NCI-H1436 (cell line): Measurements from ENCODE around the gene MYO1D.
A peak's percentile ranks its signal among the peaks of the same experiment; 100 is the strongest.

ENCODE experiments used
- DNase-seq: peaks from one replicate; lab custom pipeline; 2025; lab: John Stamatoyannopoulos, UW

The MYO1D gene

DNA sequence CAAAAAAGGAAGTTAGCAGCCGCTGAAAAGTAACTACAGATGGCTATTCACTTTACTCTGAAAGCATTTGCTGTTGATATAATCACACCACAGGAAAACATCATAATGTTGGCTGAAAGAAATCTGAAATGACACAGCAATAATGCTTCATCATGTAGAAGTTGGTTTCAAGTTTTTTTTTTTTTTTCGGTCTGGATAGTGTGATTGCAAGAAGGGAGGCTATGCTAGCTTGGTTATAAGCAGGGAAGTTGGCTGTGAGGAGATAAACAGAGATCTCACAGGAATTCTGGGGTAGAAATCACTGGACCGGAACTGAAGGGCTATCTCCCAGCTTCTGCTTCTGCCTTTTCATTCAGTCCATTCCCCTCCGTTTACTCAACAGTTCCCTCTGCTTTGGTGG is 57.9 kb downstream of the MYO1D start:
- DNase-seq, result no peak

DNA sequence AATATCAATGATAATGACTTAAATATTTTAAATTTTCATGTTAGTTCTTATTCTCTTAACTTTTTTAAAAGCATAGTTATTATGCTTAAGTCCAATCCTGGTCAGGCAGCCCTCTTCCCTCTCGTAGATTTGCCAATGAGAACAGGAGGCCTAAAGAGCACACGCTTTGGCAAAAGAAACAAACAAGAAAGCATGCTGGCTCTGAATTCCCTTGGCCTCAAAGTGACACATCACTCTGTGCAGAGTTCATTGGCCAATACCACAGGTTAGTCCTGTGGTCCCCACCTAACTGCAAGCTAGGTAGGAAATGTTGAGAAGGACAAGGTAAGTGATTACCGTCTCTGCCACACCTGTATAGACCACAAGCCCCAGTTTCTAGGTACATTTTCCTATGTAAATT is 61.5 kb downstream of the MYO1D start:
- DNase-seq, result no peak

DNA sequence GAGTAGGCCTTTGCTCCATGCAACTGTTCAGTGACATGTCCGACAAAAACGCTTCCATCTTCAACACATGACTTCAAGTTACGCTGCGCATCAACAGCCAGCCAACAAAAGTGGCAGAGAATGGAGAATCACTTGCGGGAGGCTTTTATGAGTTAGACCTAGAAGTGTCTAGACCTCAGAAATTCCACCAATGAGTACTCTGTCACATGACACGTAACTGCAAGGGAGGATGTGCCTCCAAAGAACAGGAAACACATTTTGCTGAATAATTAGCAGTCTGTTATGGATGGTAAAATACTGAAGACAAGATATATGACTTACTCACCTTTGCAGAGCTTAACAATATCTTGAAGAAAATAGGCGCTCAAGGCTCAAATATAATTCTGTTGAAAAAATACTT is 62.1 kb downstream of the MYO1D start:
- no peak for DNase-seq

DNA sequence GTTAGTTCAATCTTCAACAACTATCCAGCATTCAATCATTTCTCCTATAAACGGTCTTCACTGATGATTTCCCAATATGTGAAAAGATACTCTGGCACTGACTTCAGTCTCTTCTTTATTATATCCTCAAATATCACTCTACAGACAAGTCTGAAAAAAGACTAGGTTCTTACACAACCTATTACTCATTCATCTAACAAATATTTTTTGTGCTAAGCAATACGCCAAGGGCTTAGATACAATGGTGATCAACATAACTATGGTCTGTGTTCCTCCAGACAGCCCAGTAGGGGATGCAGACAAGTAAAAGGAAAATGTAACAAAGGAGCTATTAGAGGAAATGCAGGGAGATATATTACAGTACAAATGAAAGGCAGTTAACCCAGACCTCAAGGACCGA is 63.9 kb downstream of the MYO1D start:
- no peak for DNase-seq

DNA sequence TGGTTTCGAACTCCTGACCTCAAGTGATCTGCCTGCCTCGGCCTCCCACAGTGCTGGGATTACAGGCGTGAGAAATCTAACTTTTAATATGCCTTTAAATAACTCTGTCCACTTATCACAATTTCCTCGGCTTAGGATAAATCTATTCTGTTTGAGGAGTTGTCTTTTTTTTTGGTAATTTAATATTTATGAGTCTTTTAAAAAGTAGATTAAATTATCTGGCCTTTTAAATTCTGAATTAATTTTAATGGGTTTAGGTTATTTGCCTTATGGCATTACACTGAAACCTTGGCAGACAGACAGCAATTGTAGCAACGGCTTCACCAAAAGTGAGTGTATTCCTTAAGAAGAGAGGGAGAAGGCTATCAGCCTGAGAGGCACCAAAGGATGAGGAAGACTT is 66.2 kb downstream of the MYO1D start:
- DNase-seq, result no peak

DNA sequence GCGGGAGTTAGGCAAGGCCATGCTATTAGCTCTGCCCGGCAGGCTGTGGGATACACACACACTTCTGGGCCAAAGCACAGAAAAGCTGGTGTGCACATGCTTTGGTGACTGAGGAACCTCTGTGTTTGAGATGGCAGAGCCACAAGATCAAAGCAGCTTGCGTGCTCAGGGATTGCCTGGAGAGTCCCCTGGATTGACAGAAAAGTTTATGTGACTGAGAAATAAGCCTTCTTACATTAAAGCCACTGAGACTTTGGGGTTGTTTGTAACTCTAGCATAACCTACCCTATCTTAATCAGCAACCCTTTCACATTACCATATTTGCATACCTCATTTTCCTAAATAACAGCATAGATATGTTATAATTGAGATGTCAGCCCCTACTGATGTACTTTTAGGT is 69.3 kb downstream of the MYO1D start:
- DNase-seq, result no peak

DNA sequence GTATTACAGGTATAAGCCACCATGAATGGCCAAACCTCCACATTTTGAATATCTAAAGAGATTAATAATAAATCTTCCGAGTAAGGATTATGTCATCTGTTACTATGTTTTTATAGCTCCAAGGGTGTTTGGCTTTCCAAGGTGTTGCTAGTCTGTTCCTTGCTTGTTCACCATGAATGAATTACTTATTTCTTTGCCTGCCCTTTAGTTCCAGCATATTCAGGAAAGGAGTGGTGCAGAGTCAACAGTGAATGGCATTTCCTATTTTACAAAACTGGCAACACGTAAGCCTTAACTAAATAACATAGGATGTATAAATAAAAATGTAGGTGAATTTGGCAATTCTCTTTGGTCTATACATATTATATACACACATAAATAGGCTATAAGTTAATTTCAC is 70.3 kb downstream of the MYO1D start:
- DNase-seq, result no peak

DNA sequence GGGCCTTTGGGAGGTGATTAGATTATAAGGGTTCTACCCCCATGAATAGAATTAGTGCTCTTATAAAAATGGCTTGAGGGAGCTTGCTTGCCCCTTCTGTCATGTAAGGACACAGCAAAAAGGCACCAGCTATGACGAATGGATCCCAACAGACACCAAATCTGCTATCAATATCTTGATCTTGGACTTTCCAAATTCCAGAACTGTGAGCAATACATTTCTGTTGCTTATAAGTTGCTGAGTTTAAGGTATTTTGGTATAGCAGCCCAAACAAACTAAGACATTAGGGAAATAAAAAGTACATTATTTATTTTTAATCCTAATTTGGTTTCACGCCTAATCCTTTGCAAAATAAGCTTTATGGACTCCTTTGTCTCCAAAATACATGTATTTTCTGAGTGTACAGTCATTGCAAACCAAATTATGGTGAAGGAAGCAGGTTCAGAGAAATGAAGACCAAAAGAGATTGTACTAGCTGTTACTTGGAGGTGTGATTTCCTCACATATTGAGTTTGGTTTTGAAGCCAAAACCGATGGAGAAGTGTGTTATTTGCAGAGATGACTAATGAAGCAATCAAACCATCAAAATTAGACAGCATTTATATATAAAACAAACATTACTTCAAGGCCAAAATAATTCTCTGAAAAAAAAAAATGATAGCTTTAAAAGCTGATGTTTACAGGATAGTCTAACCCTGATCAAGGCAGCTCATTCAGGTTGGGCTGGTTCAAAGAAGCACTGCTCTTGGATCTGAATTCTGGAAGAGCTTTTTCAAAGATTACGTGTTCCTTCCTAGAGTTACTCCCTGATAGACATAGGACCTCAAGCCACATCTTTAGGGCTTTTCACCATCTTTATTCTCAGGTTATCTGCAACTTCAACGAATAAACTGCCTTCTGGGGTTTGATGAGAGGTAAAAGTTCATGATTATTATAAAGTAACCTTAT is 71.6 kb downstream of the MYO1D start:
- DNase-seq, result no peak

DNA sequence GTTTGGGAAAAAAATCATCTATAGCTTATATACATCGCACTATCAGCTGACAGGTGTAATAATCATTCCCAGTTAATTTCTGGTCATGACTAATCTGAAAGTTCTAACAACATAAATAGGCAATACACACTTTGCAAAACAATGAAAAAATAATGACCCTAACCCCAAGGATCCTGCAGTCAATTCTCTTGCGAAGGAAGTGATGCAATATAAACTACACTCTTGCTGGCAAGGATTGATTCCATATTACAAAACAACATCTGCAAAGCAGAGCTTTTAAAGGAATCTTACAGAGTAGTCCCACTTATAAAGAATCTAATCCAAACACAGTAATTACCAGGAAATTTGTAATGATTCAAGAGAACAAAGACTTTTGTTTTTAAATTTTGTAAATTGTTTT is 73.4 kb downstream of the MYO1D start:
- DNase-seq, result no peak

DNA sequence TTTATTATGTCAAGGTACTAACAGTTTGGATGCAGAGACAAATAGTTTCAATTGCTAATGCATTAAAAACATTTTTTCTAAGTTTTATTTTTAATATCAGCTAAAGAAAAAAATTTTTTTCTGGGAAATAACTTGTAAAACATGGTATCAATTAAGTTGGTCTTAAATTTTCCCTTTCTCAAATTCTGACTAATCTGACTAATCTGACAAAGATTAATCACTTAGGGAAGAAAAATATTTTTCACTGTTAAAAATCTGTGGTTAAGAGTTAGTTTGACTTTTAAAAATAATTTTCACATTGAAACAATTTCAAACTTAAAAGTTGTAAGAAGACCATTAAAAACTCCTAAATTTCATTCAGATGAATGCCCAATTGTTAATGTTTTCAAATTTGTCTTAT is 74.6 kb downstream of the MYO1D start:
- no peak for DNase-seq

DNA sequence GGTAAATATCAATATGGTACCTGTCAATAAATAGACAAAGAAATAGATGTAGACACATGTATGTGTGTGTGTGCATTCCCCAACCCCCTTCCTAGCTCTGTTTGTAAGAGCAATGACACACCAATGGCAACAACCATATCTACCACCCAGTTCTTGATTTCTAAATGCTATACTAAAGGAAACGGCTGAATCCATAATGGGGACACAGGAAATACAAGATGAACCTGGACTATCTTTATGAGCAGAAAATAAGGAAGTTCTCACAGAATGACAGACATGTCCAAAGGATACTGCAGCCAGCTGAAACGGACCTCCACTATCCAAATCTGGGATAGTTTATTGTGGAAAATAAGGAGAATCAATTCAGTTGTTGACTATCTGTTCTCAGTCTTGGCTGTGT is 75.3 kb downstream of the MYO1D start:
- DNase-seq, result no peak

DNA sequence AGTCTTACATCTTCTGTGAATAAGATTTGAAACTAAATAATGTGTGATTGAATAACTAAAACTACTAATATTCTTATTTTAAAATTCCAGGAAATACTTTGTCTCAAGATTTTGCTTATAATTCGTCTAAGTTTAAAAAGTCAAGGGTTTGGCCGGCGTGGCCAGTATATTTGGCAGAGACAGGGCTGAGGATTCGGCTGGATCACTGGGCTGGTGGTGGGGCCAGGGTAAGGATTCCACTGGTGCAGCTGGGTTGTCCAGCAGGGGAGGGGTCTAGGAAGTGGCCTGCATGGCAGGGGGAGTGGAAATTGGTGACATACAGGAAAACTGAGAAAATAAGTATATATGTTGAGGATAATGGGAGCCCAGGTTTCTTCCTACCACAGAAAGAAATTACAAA is 75.7 kb downstream of the MYO1D start:
- no peak for DNase-seq

DNA sequence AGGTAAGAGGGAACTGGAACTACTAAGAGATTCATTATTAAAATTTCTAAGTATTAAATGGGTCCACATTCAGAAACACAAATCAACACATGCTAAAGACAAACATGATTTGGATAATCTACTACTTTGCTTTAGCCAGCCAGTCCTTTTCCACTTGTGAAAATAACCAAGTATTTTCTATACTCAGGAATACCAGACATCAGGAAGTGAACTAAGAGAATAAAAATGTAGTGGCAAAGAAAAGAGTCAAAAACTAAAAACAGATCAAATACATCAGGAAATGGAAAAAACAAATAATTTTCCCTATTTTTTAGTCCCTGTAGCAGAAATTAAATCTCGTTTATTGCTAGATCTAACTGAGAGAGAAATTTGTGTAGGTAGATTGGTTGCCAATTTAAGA is 78.0 kb downstream of the MYO1D start:
- no peak for DNase-seq

DNA sequence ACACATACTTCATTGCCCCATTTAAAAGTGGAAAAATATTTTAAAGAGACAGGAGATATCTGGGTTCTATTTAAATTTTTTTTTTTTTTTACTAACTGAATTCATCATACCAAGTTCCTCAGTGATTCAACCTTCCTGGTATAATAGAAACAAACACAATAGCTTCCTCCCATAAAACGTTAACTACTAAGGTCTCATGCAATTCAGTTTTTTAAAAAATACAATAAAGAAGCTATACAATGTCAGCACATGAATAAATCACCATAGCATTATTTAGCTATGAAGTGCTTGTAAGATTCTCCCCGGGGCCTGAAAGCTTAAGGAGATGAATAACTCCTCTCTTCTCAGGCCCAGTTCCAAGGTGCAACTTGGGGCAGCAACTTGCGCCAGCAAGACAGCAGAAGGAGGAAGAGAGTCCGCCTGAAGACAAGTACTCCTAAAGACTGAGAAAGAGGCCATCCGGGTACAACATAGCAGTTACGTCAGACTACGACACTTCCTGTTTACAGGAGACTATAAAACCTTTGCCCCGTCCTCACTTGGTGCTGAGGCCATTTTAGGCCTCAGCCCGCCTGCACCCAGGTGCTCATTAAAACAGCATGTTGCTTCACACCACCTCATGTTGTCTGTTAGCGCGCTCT is 81.5 kb downstream of the MYO1D start:
- DNase-seq, result no peak

DNA sequence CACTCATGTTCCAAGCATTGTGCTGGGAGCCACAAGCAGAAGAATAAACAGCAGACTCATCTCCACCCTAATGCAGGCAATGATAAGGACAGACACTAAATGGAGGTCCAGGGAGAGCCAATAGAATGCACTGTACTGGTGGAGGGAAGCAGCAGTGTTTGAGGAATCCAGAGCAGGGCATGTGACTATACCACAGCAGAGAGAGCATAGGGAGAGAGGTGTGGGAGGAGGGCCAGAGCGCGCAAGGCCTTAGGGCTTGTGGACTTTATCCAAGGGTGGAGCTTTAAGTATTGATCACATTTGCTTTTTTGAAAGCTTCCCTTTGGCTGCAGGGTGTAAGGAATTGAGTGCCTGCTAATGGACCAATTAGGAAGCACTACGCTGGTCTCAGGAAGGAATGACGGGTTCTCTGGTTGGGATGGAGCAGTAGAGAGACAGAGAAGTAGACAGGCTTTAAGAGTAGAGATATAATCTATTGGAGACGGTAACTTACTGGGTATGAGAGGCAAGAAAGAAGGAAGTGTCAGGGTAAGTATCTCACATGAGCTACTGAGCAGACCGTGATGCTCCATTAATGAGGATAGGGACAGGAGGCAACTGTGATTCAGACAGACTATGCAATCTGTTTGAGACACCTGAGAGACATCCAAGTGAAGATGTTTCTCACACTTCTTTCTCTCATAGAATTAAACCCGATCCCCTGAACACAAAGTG is 82.2 kb downstream of the MYO1D start:
- no peak for DNase-seq

DNA sequence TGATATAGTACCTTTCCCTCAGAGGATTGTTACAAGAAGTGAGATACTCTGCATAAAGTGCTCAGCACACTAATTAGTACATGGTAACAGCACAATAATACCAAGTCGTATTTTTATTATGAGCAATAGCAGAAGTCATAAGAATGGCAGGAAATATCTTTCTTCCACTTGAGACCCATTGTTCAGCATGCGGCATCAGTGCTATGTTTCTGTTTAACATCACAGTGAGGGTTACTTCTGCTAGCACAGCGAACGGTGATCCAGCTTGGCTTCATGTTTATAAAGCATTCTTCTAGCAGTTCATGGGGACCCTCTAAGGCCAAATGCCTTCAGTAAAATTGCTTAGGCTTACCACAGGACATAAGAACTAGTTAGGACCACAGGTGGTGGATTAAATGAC is 83.1 kb downstream of the MYO1D start:
- DNase-seq, result no peak

DNA sequence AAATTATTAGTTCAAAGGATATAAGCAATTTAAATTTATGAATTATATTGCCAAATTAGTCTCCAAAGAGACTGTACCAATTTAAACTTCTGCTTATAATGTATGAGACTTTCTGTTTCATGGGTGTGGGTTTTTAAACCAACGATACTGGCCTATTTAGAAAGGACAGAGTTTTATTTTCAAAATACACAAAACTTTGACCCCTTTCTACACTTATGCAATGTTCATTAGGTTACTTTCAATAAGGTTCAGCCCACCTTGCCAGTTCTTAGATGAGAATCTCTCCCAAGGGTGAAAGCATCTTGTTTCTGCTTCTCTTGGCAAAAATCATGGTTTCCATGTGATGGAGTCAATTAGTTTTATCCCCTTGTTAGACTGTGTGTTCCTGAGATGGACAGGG is 84.7 kb downstream of the MYO1D start:
- DNase-seq, result no peak

DNA sequence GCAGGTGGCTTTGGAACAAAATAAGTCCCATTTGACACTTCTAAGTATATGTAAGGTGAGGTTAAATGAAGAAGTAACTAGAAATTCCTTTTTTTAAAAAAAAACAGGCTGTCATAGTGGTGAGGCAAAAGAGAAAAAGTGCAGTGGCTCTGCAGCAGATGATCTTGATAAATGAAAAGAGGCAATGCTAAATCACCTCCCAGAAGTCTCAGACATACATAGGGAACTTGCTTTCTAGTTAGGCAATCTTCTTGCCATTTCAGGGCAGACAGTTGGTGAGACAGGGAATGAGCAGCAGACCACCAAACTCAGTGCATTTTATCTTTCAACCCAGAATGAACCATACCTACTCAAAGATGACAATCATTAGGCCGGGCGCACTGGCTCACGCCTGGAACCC is 90.8 kb downstream of the MYO1D start:
- no peak for DNase-seq

DNA sequence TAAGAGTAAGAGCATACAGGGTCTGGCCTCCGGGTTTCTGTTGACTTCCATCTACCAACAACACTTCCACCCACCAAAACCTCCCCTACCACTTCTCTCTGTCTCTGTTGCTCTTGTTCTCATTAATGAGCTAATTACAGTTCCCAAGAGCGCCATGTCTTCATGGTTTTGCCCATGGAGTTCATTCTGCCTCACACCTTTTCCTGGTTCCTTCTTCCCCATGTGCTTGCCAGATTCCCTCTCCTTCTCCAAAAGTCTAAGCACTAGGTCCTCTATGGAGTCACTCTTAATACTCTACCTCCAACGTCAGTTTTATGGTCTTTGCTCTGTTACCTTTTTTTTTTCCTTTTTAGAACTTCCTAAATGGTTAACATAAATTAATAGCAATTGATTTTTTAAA is 92.8 kb downstream of the MYO1D start:
- DNase-seq, result no peak

DNA sequence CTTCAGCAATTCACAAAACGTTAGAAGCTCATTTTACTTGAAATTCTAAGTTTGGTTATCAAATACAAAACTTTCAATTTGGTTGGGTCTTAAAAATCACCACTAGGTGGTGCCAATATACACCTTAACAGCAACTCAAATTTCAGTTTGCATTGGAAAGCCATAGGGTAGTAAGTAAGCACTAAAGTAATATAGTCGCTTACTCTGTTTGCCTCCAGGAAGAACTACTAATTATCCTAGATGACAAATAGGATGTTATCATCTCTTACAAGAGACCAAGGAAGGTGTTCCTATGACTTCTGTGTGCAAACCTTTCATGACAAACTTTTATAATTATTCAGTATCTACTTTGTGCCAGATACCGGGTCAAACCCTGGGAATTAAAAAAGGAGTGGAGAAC is 93.3 kb downstream of the MYO1D start:
- DNase-seq, result peak; percentile 79

DNA sequence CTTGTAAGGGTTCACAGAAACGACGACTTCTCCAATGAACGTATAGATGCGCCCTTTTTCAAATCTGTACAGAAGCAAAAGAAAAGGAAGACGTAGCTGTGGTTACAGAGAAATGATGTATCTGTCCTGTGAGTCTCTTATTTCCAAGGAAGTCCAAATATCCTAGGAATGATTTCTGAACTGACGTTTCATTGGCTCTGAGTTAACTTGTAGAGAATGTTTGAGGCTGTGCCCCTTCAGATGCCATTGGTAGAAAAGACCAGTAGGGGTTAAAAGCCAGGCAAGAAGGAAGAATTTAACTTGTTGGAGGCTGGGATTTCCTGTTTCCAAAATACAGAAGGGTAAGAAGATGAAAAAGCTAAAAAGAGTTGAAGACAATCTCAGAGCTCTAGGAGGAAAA is 96.2 kb downstream of the MYO1D start:
- no peak for DNase-seq

DNA sequence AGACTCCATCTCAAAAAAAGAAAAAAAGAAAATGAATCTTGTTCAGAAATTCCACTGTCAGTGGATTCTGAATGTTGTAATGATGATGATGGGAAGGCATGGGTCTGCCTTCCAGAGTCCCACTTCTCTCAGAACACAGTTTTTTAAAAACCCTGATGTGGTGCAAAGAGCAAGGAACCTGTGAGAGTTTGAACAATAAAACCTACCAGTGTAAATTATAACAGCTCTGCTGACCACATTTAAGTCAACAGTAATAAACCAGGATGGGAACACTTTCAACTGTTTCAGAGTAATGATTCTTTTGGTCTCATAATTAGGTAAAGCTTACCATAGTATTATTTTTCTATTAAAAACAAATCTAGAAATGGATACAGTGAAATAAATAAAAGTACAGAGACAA is 99.0 kb downstream of the MYO1D start:
- no peak for DNase-seq

DNA sequence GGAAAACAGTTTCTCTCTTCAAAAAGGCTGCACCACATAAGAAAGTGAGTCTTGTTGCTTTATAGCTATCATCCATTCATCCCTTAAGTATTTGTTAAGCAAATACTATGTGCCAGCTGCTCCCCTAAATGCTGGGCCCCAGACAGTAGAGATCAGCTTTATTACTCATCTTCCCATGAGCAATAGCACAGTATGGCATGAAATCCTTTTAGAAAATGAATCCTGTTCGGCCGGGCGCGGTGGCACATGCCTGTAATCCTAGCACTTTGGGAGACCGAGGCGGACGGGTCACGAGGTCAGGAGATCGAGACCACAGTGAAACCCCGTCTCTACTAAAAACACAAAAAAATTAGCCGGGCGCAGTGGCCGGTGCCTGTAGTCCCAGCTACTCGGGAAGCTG is 99.5 kb downstream of the MYO1D start:
- no peak for DNase-seq
